Neutrophil (primary cell): Measurements from ENCODE around the gene BST1.

Experiments
- H3K27ac ChIP-seq: fragments of 200-600 bp; sonication (generic); 2 replicates; pipeline ENCODE4 v1.5.1; 2016; ENCODE audit warnings: mild to moderate bottlenecking, moderate library complexity
- H3K27me3 ChIP-seq: fragments of 200-600 bp; sonication (generic); 2 replicates; pipeline ENCODE4 v1.6.0; 2016; ENCODE audit warnings: mild to moderate bottlenecking
- H3K36me3 ChIP-seq: fragments of 200-600 bp; sonication (generic); 2 replicates; pipeline ENCODE4 v1.5.1; 2017
- H3K4me1 ChIP-seq, 2 experiments: fragments of 200-600 bp in 1 of 2; sonication (generic) in 1 of 2; 1 replicate in 1 of 2; 2 replicates in 1 of 2; pipeline versions ENCODE4 v1.5.1 to v1.6.1; 2013 to 2016; ENCODE audit warnings: low read depth in 1 of 2, low read length in 1 of 2, mild to moderate bottlenecking in 1 of 2, moderate library complexity in 1 of 2; ENCODE audit not compliant: control insufficient read depth in 1 of 2, insufficient read depth in 1 of 2
- H3K4me3 ChIP-seq, 2 experiments: fragments of 200-600 bp in 1 of 2; sonication (generic) in 1 of 2; 1 replicate in 1 of 2; 2 replicates in 1 of 2; pipeline ENCODE4 v1.5.1; 2013 to 2016; ENCODE audit warnings: low read depth in 1 of 2, low read length in 1 of 2, mild to moderate bottlenecking in 1 of 2, moderate library complexity in 1 of 2
- H3K9me3 ChIP-seq: fragments of 200-600 bp; sonication (generic); 2 replicates; pipeline ENCODE4 v1.5.1; 2016
- CTCF ChIP-seq: fragments of 200-600 bp; sonication (generic); IDR thresholded peaks from 2 replicates; pipeline ENCODE4 v1.5.1; 2016; ENCODE audit warnings: antibody characterized with exemption

The BST1 gene

GRCh38 chr4:15703439-15703838 is 574 bp downstream of the BST1 start:
- no peaks in the 10 kb centered on the region for H3K27me3 ChIP-seq
- peak overlapping the region; percentile 91 for H3K27ac ChIP-seq
- no peak for TF ChIP-seq CTCF

GRCh38 chr4:15704129-15704528 is 1.3 kb downstream of the BST1 start:
- TF ChIP-seq CTCF: no peak
- peaks cover 85 to 95% of the 10 kb centered on the region in 2 experiments for H3K4me1 ChIP-seq

More at GRCh38 chr4:15703439-15703838, 574 bp downstream of the BST1 start:
- Histone ChIP-seq H3K4me3 (peak overlapping the region; percentile 84 to 85), H3K4me1 (peaks cover 88 to 95% of the 10 kb centered on the region in 2 experiments), H3K9me3 (no peaks in the 10 kb centered on the region), H3K36me3 (peaks cover 38% of the 10 kb centered on the region)

GRCh38 chr4:15706646-15707362 is 3.9 kb downstream of the BST1 start:
- Histone ChIP-seq H3K4me1 (peaks cover 65 to 80% of the 10 kb centered on the region in 2 experiments), H3K27me3 (no peaks in the 10 kb centered on the region), H3K9me3 (no peaks in the 10 kb centered on the region), H3K36me3 (peaks cover 71% of the 10 kb centered on the region), H3K4me3 (no peak overlapping the region), H3K27ac (peak overlapping the region; percentile 91)
- TF ChIP-seq CTCF: no peak

More at GRCh38 chr4:15704129-15704528, 1.3 kb downstream of the BST1 start:
- peak overlapping the region; percentile 91 for H3K27ac ChIP-seq
- H3K9me3 ChIP-seq: no peaks in the 10 kb centered on the region
- H3K4me3 ChIP-seq: peak overlapping the region; percentile 84 to 85
- H3K27me3 ChIP-seq: no peaks in the 10 kb centered on the region
- peaks cover 45% of the 10 kb centered on the region for H3K36me3 ChIP-seq

GRCh38 chr4:15707363-15707715 is 4.5 kb downstream of the BST1 start:
- TF ChIP-seq CTCF: no peak
- Histone ChIP-seq H3K27ac (peak overlapping the region; percentile 91), H3K36me3 (peaks cover 76% of the 10 kb centered on the region), H3K4me1 (peaks cover 62 to 75% of the 10 kb centered on the region in 2 experiments), H3K9me3 (no peaks in the 10 kb centered on the region), H3K27me3 (no peaks in the 10 kb centered on the region), H3K4me3 (no peak overlapping the region)

GRCh38 chr4:15711762-15712161 is 8.9 kb downstream of the BST1 start:
- TF ChIP-seq CTCF: no peak
- peaks cover 99% of the 10 kb centered on the region for H3K36me3 ChIP-seq
- no peak overlapping the region for H3K4me3 ChIP-seq
- peak overlapping the region; percentile 41 for H3K27ac ChIP-seq
- H3K4me1 ChIP-seq: peaks cover 22 to 33% of the 10 kb centered on the region in 2 experiments
- H3K27me3 ChIP-seq: no peaks in the 10 kb centered on the region
- H3K9me3 ChIP-seq: no peaks in the 10 kb centered on the region
